SH-SY5Y (cell line): ENCODE measurements around the gene PCED1B.

Experiments used
- GATA2 ChIP-seq: IDR thresholded peaks from 2 replicates; pipeline ENCODE4 v1.6.1; 2011; ENCODE audit warnings: mild to moderate bottlenecking, low read depth, low read length
- GATA3 ChIP-seq: IDR thresholded peaks from 2 replicates; pipeline ENCODE4 v1.6.1; 2011; ENCODE audit warnings: low read depth, mild to moderate bottlenecking, low read length, moderate library complexity

DNA sequence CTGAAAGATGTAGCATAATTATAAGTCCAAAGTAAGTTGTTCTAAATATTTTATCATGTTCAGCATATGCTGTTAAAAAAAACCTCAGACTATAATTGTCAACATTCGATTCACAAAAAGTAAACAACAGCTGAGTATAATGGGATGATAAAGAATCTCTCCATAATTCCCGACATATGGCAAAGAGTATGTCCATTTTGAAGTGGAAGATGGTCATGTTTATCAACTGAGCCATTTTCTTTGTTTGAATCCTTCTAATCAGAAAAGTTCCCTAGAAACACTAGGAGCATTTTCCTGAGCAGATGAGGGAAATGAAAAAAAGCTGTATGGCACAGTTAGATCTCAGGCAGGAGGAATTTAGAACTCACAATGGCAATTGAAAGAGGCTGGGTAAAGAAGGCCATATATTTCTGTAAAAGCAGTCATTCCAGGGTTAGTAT lies 192.4 kb downstream of the PCED1B start:
- TF ChIP-seq GATA2 (no peak), GATA3 (no peak)
